ENCODE data around the gene TRIM29.

Gene TRIM29

GRCh38 chr11:120135838-120136237 is 2.1 kb downstream of the TRIM29 start:
- no peak for DNase-seq

DNA sequence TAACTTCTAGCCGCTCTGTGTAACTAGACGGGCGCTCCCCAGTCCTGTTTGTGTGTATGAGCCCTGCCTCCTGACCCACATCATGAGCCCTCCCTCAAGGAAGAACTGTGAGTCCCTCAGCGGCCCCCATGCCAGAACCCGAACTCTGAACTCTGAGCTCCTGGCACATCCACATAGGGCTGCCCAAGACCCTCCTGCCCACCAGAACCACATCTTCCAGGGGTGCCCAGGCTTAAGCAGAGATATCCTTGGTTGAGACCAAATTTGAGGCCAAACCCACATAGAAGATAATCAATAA is 3.0 kb downstream of the TRIM29 start:
- no peak for DNase-seq

GRCh38 chr11:120134106-120134930 is 3.6 kb downstream of the TRIM29 start:
- DNase-seq: no peak

- DNase-seq: no peak
Observed at GRCh38 chr11:120133216-120134105, 4.5 kb downstream of the TRIM29 start.

DNA sequence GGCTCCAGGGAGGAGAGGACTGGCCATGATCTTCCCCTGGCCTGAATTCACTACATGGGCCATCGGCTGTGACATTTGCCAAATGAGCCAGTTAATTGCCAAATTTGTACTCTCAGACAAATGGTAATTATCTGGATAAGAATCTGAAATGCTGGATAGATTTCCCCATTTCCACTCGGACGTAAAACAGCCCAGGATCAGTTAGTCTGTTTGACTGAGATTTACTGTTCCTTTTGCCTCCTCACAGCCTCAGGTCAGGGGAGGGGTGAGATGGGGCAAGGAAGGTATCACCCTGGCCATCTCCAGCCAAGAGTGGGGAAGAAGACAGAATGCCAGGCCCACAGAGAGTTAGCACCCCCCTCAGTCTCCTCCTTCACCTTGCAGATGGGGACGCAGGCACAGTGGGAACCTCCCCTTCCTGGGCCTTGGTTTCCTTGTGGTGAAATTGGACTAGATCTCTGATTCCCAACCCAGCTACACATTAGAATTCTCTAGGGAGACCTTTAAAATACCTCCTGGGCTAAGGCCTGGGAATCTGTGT is 5.2 kb downstream of the TRIM29 start:
- DNase-seq: no peak

DNA sequence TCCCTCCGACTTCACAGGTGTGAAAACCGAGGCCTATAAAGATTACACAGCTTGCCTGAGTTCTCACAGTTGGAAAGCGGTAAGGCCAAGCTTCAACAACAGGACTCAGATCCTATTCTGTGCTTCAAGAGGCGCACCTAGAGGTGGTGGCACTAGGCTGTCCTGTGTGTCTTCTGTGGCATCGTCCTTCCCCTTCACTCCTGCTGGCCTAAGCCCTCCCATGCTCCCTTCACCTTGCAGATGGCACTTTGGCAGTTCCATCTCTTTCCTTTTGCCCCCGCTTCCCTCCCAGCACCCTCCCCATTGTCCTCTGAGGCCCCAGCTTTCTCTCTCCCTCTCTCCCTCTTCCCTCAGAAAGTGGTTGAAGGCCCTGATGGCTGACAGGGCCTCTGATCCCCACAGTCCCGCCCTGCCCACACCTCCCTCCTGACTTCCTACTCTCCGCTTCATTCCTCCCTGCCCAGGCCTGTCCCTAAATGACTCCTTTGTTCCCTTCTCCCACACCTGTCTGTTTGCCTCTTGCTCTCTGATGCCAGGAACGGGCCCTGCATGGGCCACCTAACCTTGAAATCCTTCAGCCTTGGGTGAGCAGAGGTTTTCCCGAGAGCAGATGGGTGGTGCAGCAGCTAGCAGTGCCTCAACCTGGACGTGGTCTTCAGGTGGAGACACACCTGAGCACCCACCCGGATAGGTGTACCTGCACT is 5.8 kb downstream of the TRIM29 start:
- no peak for DNase-seq

- no peak for DNase-seq
Observed at GRCh38 chr11:120130991-120131760, 6.7 kb downstream of the TRIM29 start.

GRCh38 chr11:120130176-120130980 is 7.5 kb downstream of the TRIM29 start:
- DNase-seq: no peak

- no peak for DNase-seq
Observed at GRCh38 chr11:120129570-120129969, 8.3 kb downstream of the TRIM29 start.

DNA sequence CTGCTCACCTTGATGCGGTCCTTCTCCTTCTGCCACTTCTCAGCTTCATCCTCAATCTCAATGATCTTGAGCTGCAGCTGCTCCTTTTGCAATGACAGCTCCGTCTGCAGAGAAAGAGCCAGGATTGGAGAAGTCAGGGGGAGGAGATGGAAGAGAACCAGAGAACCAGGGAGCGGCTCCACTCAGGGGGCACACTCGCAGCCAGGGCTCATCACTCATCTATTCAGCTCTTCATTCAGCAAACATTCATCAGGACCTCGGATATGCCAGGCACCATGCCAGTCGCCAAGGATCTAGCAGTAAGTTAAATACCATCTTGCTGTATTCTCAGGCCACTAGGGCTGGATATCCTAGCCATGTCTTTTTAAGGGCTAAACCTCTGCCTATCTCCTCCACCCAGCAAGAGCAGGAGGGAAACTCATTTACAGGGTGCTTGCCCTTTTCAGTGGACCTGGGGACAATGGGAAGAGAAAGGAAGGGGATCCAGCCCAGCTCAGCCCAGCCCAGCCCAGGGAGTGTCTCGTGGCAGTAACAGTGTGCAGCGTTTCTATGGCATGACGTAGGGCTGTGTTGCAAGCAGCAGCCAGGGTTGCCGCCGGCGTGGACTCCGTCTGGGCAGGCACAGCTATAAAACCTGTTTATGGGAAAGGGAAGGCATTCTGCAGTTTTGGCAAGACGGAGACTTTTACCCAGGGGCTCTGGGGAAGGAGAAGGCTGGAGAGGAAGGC is 9.4 kb downstream of the TRIM29 start:
- no peak for DNase-seq

DNA sequence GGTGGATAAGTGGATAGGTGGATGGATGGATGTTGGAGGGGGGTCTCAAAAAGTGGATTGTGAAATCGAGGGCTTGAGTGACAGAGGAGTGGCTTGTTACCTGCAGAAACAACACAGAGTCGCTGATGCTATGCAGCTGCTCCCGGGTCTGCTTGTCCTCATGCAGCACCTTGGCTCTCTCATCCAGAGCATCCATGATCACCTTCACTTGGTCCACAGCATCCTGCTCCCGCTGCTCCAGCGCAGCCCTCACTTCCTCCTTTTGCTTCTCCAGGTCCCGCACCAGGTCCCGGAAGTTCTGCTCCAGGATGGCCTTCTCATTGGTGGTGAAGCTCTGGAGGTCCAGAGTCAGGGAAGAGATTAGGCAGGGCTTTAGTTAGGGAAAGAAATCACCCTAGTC is 10.7 kb downstream of the TRIM29 start:
- DNase-seq: no peak

DNA sequence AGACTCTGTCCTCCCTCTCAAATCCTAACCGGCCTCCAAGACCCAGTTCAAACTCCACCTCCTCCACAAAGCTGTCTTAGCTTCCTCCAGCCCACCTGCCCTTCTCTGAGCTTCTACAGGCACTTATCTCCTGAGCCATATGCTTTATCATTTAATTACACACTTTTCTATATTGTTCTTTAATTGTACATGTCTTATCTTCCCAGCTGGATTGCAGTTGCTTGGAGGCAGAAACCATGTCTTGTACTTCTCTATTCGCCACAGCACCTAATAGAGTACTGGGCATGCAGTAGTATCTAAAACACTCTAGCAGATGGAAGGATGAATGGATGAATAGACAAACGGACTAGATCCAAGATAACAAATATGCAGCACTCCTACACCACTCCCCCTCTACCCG is 11.3 kb downstream of the TRIM29 start:
- DNase-seq: no peak

- no peak for DNase-seq
Observed at GRCh38 chr11:120125509-120125908, 12.4 kb downstream of the TRIM29 start.

DNA sequence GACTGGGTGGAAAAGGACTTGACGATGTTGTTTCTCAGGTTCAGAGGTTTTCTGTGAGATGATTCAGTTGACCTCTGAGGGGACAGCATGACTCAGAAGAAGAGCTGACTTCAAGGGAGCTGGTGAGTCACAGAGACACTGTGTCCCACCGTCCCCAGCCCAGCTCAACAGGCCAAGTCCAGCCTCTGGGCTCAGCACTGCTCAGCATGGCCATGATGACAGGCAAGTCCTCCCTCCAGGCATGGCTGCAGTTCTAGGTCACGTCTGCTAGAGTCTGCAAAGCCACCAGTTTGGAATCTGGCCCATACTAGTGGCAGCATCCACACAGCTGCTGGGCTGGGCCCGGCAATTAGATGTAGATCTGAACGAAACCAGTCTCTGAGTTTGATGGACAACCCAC is 12.9 kb downstream of the TRIM29 start:
- no peak for DNase-seq

DNA sequence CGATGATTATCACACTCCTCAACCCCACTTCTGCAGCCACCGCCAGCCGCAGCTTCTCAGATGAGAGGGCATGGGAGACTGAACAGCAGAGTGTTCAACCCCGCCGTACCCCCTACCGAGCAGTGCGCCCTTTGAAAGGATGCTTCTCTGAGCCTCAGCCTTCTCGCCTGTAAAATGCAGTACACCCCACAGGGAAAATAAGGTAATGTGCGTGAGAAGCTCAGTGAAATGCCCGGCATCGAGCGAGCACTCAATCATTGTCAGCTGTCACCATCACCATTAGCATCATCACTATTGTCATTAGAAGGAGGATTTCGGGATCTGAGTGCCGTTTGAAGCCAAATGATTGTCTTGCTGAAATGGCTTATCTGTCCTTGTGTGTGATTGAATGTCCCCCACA is 13.6 kb downstream of the TRIM29 start:
- DNase-seq: no peak

DNA sequence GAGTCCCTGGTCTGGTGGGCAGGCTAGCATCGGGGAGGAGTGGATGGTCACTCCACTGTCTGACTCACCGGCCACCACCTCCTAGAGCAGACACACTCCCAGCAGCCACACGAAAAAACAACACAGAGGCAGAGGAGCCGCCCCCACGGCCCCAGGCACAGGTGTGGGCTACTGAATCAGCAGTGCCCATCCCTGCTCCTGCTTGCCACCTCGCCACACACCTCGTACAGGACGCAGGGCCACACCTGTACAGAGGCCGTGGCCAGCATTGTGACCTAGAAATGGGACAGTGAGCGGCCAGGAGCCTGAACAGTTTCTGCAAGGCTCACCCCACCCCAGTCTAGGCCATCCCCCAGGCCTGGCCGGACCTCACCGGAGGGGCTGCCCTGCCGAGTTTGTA is 14.0 kb downstream of the TRIM29 start:
- DNase-seq: no peak

DNA sequence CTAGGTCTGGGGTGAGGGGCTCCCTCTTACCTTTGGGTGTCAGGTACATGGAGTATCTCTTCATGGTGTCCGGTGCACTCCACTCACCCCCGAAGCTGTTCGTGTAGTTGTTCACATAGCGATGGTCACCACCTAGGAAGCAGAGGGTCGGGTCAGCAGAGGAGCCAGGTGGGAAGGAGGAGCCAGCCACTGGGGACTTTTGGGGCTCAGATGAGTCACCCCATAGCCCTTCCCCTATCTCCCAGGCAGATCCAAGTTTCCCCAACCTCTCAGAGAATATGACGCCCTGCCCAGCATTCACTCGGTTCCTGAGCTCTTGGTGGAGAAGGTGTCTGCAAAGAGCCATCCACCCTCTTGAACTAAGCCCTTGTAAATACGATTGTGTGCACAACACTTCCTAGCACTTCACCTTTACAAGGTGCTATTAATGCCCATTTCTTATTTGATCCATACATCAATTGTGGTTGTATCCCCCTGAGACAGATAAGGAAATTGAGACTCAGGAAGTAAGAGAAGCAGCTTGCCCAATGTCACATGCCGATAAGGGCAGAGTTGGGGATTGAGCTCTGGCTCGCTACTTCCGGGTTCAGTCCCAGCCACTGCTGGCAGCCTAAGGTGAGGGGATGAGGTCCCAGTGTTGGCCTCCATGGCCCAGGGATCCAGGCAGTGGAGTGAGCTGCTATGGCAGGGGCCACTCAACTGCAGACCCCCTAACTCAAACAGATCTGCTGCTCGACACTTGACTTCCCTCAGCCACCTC is 14.8 kb downstream of the TRIM29 start:
- no peak for DNase-seq

DNA sequence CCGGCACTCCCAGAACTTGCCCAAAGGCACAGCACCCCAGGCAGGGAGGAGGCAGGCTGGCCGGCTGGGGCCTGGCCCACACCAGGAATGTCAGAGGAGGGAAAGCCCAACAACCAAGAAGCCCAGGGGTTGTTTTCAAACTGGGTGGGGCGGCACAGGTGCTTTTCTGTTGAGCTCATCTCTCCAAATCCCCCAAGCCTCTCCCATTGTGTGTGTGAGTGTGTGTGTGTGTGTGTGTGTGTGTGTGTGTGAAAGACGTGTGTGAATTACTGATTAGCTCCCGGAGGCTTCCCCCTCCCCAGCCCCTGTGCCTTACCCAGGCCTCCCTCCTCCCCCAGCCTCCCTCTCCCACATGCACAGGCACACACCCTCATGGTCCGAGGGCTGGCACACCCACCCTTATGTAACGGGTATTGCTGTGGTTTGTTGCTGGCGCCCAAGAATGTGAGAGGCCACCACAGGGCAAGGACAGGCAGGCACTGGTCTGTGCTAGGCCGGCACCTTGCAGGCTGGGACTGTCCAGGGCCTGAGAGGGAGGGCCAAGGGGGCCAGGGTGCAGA is 15.9 kb downstream of the TRIM29 start:
- no peak for DNase-seq

- DNase-seq: no peak
Observed at GRCh38 chr11:120121336-120121735, 16.6 kb downstream of the TRIM29 start.

DNA sequence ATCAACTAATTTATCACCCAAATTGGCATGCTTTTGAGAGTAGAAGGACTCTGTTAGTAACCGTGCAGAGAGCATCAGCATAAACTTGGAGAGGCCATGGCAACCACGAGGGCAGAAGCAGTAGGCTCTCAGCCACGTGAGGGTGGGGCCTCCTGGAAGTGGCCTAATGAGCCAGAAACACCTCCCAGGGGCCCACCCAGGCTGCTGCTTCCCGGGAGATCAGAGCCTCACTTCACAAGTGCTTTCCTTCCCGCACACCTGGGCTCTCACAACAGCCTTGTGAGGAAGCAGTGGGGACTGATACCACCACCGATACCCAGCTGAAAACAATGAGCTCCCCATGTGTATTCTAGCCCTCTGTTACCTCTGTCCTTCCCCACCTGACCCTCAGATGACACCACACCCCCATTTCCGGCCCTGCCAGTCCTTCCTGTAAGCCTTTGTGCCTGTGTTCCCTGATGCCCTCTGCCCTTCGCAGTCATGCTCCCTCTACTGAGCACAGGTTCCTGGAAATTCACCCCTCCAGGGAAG is 17.0 kb downstream of the TRIM29 start:
- no peak for DNase-seq
